Measurements from ENCODE around the gene TAF3. TPM values are rescaled to one million over a fixed set of nuclear protein-coding genes. Genes with fewer than 3 reads are reported as not detected.
"Not testable (repeated sequence)": the region's sequence is repeated elsewhere in the genome, so short reads cannot be mapped to it uniquely, and the experiment has no call there.

Gene TAF3
- total RNA-seq, 1 donor from 2014 or later: 10.8 TPM

DNA sequence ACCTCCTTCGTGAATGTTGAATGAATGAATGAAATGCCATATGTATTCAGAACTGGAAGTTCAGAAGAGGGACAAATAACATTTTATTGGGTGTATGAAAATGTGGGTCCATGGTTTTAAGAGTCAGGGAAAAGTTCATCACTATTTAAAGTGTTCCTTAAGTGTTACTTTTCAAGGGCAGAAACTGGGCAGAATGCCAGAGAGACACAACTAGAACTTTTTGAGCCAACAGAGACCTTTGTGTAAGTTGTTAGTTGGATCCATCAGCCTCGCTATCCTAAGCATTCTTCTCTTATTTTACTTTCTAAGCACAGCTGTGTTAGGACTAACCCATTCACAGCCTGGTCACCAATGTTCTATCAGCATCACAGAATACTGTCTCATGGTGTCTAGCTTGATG, 13.6 kb upstream of the TAF3 start:
- ATAC-seq: no peak
- H3K36me3 ChIP-seq: peaks cover 92% of the 10 kb centered on the region
- TF ChIP-seq, protein P1, sequence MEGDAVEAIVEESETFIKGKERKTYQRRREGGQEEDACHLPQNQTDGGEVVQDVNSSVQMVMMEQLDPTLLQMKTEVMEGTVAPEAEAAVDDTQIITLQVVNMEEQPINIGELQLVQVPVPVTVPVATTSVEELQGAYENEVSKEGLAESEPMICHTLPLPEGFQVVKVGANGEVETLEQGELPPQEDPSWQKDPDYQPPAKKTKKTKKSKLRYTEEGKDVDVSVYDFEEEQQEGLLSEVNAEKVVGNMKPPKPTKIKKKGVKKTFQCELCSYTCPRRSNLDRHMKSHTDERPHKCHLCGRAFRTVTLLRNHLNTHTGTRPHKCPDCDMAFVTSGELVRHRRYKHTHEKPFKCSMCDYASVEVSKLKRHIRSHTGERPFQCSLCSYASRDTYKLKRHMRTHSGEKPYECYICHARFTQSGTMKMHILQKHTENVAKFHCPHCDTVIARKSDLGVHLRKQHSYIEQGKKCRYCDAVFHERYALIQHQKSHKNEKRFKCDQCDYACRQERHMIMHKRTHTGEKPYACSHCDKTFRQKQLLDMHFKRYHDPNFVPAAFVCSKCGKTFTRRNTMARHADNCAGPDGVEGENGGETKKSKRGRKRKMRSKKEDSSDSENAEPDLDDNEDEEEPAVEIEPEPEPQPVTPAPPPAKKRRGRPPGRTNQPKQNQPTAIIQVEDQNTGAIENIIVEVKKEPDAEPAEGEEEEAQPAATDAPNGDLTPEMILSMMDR (IDR thresholded peaks at IDR 0.05): no peak

DNA sequence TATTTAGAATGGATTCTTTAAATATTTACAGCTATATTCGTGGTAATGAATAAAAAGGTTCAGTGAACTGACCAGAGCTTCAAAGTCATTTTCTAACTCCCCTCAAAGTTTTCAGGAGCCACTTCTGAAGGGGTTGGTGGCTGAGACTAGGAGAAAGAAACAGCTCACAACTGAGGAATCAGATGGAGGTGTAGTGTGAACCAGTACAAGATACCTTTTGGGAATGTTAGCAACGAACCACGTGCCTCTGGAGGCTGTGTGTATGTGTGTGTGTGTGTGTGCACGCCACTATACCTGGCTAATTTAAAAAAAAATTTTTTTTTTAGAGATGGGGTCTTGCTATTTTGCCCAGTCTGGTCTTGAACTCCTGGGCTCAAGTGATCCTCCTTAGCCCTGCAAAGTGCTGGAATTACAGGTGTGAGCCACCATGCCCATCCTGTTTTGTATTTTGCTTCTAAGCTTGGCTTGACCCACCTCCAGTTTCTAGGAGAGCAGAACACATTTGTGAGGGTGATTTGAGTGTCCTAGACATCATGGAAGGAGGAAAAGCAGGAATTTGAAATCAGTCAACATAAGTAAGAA, 9.5 kb upstream of the TAF3 start:
- Histone ChIP-seq H3K4me1 (no peaks in the 10 kb centered on the region), H3K4me3 (no peak overlapping the region), H3K27me3 (ENCODE audit: low read depth) (no peaks in the 10 kb centered on the region), H3K36me3 (peaks cover 51% of the 10 kb centered on the region), H3K9me3 (no peaks in the 10 kb centered on the region), H3K27ac (no peak overlapping the region)
- intact Hi-C loops (cut with DNase I): no loop called here
- no peak for ATAC-seq
- no peak for DNase-seq
- TF ChIP-seq, protein P1 (IDR thresholded peaks at IDR 0.05): no peak

More for the DNA sequence above, 13.6 kb upstream of the TAF3 start:
- Histone ChIP-seq H3K4me1 (no peaks in the 10 kb centered on the region), H3K27me3 (ENCODE audit: low read depth) (no peaks in the 10 kb centered on the region), H3K4me3 (no peak overlapping the region), H3K9me3 (no peaks in the 10 kb centered on the region), H3K27ac (no peak overlapping the region)
- intact Hi-C loops (cut with DNase I): no loop called here
- no peak for DNase-seq

DNA sequence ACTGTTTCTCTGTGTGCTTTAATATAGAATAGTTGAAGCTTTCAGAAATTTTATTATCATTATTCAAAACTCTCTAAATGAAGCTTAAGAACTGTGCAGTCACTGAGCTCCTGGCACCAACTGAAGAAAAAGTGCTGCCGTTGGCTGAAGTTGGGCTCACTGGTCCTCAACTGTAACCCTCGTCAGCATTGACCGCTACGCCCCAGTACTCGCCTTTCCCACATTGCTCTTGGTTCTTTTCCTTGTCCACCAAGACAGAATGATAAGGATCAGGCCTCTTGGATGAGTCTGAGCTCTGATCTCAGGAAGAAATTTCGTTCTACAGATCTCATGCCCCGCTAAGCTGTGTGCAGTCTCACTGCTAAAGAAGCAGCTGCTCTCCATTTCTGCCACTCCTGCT, 7.9 kb upstream of the TAF3 start:
- H3K27ac ChIP-seq: no peak overlapping the region
- ATAC-seq (no peak), DNase-seq (no peak)
- H3K36me3 ChIP-seq: peaks cover 35% of the 10 kb centered on the region
- no peak overlapping the region for H3K4me3 ChIP-seq
- no peaks in the 10 kb centered on the region for H3K4me1 ChIP-seq
- intact Hi-C loops (cut with DNase I): no loop called here
- no peaks in the 10 kb centered on the region for H3K9me3 ChIP-seq
- no peaks in the 10 kb centered on the region for H3K27me3 ChIP-seq (ENCODE audit: low read depth)
- TF ChIP-seq, protein P1 (IDR thresholded peaks at IDR 0.05): no peak

DNA sequence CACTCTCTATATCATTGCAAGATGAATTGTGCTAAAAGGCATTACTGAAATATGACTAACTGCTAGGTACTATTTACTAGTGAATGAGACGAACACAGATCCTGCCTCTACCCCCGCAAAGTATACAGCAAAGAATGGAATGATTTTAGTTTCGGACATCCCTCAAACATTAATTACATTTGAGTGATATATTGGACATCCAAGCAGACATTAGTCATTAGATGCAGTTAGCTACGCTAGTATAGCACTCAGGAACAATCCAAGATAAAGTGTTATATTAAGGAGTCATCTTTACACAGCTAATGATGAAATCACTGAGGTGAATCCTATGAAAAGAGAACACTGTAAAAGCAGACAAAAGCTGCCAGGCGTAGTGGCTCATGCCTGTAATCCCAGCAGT, 7.3 kb upstream of the TAF3 start:
- H3K4me1 ChIP-seq: no peaks in the 10 kb centered on the region
- H3K4me3 ChIP-seq: no peak overlapping the region
- no peak for ATAC-seq
- intact Hi-C loops (cut with DNase I): no loop called here
- H3K27me3 ChIP-seq (ENCODE audit: low read depth): no peaks in the 10 kb centered on the region
- H3K9me3 ChIP-seq: no peaks in the 10 kb centered on the region
- TF ChIP-seq, protein P1 (IDR thresholded peaks at IDR 0.05): no peak
- H3K36me3 ChIP-seq: peaks cover 29% of the 10 kb centered on the region
- DNase-seq: no peak
- no peak overlapping the region for H3K27ac ChIP-seq

DNA sequence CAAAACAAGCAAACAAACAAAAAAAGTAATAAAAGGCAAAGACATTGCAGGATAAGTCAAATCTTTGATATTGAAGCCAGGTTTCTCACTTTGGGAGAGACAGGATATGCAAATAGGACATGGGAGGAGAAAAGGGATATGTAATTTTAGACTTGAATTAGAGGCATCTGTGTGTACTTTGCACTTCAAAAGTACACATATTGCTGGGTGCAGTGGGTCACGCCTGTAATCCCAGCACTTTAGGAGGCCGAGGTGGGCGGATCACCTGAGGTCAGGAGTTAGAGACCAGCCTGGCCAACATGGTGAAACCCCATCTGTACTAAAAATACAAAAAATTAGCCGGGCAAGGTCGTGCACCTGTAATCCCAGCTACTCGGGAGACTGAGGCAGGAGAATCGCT, 6.6 kb upstream of the TAF3 start:
- H3K4me1 ChIP-seq; H3K4me3 ChIP-seq; DNase-seq; H3K27me3 ChIP-seq (ENCODE audit: low read depth); ATAC-seq; H3K27ac ChIP-seq; H3K9me3 ChIP-seq; intact Hi-C loops (cut with DNase I): not testable (repeated sequence)
- H3K36me3 ChIP-seq: peaks cover 22% of the 10 kb centered on the region

DNA sequence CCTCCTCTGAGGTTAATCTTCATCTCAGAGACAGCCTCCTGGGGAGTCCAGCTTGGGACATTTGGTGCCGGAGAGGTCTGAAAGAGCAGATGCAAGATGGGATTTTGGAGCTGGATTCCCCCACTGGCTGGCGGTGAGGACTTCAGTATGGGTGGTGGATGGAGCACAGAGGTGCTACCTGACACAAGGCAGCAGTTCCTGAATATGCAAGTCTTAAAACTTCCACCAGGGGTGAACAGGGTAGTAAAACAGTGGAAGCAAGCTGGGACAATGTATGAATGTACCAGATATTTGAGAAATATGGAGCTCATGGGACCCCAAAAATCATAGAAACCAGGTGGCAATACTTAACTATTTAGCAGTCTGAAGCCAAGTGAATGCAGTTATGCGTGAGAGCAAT, 4.8 kb upstream of the TAF3 start:
- ATAC-seq (no peak), DNase-seq (no peak)
- Histone ChIP-seq H3K27ac (no peak overlapping the region), H3K27me3 (ENCODE audit: low read depth) (no peaks in the 10 kb centered on the region), H3K9me3 (no peaks in the 10 kb centered on the region), H3K36me3 (peaks cover 4% of the 10 kb centered on the region), H3K4me3 (no peak overlapping the region), H3K4me1 (peaks cover 9% of the 10 kb centered on the region)
- TF ChIP-seq, protein P1 (IDR thresholded peaks at IDR 0.05): no peak
- intact Hi-C loops (cut with DNase I): no loop called here
